ENCODE measurements around the gene UGT1A9. TPM values are rescaled to one million over a fixed set of nuclear protein-coding genes. Genes with fewer than 3 reads are reported as not detected.
"Not testable (repeated sequence)": the region's sequence is repeated elsewhere in the genome, so short reads cannot be mapped to it uniquely, and the experiment has no call there.

Gene UGT1A9
- total and polyA plus RNA-seq, 2 experiments from 2014 or later: not detected

GRCh38 chr2:233746475-233747282, 75.0 kb downstream of the UGT1A9 start:
- Histone ChIP-seq H3K4me1 (ENCODE audit: insufficient read depth) (no peaks in the 10 kb centered on the region), H2AFZ (no peak overlapping the region), H3K36me3 (ENCODE audit: low read depth) (no peaks in the 10 kb centered on the region), H3K4me2 (ENCODE audit: unreplicated experiment) (no peak overlapping the region), H3K4me3 (no peak overlapping the region), H3K9me3 (ENCODE audit: low read depth) (no peaks in the 10 kb centered on the region), H4K20me1 (ENCODE audit: insufficient read depth) (no peaks in the 10 kb centered on the region), H3K27ac (no peak overlapping the region), H3K27me3 (replicated peaks; ENCODE audit: insufficient read depth) (no peaks in the 10 kb centered on the region; the same call in 1 of the 2 replicates), H3K79me2 (ENCODE audit: insufficient read depth) (no peaks in the 10 kb centered on the region), H3K9me2 (ENCODE audit: insufficient read depth) (no peaks in the 10 kb centered on the region), H3K9ac (no peak overlapping the region), H3F3A (ENCODE audit: insufficient read depth) (no peaks in the 10 kb centered on the region)
- WGBS, 2 experiments (ENCODE audit: low coverage in 1 of 2, low lambda C conversion rate in 2 of 2, missing lambda C conversion rate in 2 of 2): 41 to 44% methylated on average over 10 of the region's 10 CpGs
- in situ Hi-C loops (cut with MboI): no loop called here
- TF ChIP-seq EZH2phosphoT487 (IDR thresholded peaks at IDR 0.05; ENCODE audit: insufficient read depth, low read depth): no peak
- TF ChIP-seq EZH2 (IDR thresholded peaks at IDR 0.05; ENCODE audit: insufficient read depth, poor library complexity, severe bottlenecking): no peak
- no peak for DNase-seq

DNA sequence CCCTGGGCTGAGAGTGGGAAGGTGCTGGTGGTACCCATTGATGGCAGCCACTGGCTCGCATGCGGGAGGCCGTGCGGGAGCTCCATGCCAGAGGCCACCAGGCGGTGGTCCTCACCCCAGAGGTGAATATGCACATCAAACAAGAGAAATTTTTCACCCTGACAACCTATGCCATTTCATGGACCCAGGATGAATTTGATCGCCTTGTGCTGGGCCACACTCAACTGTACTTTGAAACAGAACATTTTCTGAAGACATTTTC, 75.5 kb downstream of the UGT1A9 start:
- Histone ChIP-seq H3K9me3 (ENCODE audit: low read depth) (no peaks in the 10 kb centered on the region), H4K20me1 (ENCODE audit: insufficient read depth) (no peaks in the 10 kb centered on the region), H3K9ac (no peak overlapping the region), H3K4me1 (ENCODE audit: insufficient read depth) (no peaks in the 10 kb centered on the region), H3F3A (ENCODE audit: insufficient read depth) (no peaks in the 10 kb centered on the region), H3K4me2 (ENCODE audit: unreplicated experiment) (no peak overlapping the region), H3K4me3 (no peak overlapping the region), H3K36me3 (ENCODE audit: low read depth) (no peaks in the 10 kb centered on the region), H3K27ac (no peak overlapping the region), H2AFZ (no peak overlapping the region), H3K9me2 (ENCODE audit: insufficient read depth) (no peaks in the 10 kb centered on the region), H3K27me3 (replicated peaks; ENCODE audit: insufficient read depth) (no peaks in the 10 kb centered on the region; the same call in 1 of the 2 replicates), H3K79me2 (ENCODE audit: insufficient read depth) (no peaks in the 10 kb centered on the region)
- no peak for TF ChIP-seq EZH2phosphoT487 (IDR thresholded peaks at IDR 0.05; ENCODE audit: insufficient read depth, low read depth)
- no peak for TF ChIP-seq EZH2 (IDR thresholded peaks at IDR 0.05; ENCODE audit: insufficient read depth, poor library complexity, severe bottlenecking)
- in situ Hi-C loops (cut with MboI): no loop called here
- 60 to 61% methylated on average over 6 of the region's 6 CpGs for WGBS, 2 experiments (ENCODE audit: low coverage in 1 of 2, low lambda C conversion rate in 2 of 2, missing lambda C conversion rate in 2 of 2)
- no peak for DNase-seq

DNA sequence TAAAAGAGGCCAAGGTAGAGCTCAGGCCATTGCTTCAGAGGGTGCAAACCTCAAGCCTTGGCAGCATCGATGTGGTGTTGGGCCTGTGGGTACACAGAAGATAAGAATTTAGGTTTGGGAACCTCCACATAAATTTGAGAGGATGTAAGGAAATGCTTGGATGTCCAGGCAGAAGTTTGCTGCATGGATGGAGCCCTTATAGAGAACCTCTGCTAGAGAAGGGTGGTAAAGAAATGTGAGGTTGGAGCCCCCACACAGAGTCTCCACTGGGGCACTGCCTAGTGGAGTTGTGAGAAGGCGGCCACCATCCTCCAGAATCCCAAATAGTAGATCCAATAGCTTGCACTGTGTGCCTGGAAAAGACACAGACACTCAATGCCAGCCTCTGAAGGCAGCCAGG, 79.0 kb downstream of the UGT1A9 start:
- H3K27me3 ChIP-seq (replicated peaks; ENCODE audit: insufficient read depth); DNase-seq; H3K9me3 ChIP-seq (ENCODE audit: low read depth); H3K4me3 ChIP-seq; H3K36me3 ChIP-seq (ENCODE audit: low read depth); H3K4me1 ChIP-seq (ENCODE audit: insufficient read depth); H3K27ac ChIP-seq; H4K20me1 ChIP-seq (ENCODE audit: insufficient read depth); H2AFZ ChIP-seq; in situ Hi-C loops (cut with MboI); H3K4me2 ChIP-seq (ENCODE audit: unreplicated experiment); H3K79me2 ChIP-seq (ENCODE audit: insufficient read depth); H3F3A ChIP-seq (ENCODE audit: insufficient read depth); H3K9me2 ChIP-seq (ENCODE audit: insufficient read depth); H3K9ac ChIP-seq: not testable (repeated sequence)
- WGBS, 2 experiments (ENCODE audit: low coverage in 1 of 2, low lambda C conversion rate in 2 of 2, missing lambda C conversion rate in 2 of 2): 6 to 13% methylated on average over 2 of the region's 2 CpGs

DNA sequence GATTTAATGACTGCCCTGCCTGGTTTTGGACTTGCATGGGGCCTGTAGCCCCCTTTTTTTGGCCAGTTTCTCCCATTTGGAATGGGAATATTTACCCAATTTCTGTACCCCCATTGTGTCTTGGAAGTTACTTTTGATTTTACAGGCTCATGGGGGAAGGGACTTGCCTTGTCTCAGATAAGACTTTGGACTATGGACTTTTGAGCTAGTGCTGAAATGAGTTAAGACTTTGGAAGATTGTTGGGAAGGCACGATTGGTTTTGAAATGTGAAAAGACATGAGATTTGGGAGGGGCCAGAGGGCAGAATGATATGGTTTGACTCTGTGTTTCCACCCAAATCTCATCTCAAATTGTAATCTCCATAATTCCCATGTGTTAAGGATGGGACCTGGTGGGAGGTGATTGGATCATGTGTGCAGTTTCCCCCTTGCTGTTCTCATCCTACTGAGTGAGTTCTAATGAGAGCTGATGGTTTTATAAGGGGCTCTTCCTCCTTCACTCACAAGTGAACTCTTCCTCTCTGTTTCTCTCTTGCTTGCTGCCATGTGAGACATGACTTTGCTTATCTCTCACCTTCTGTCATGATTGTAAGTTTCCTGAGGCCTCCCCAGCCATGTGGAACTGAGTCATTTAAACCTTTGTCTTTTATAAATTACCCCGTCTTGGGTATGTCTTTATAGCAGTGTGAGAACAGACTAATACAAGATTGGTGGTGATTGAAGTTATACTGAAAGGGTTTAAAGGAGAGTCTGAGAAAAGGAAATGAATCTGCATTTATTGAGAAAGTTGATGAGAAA, 79.7 kb downstream of the UGT1A9 start:
- H3K4me1 ChIP-seq (ENCODE audit: insufficient read depth); H3K27me3 ChIP-seq (replicated peaks; ENCODE audit: insufficient read depth); H3K9me3 ChIP-seq (ENCODE audit: low read depth); H4K20me1 ChIP-seq (ENCODE audit: insufficient read depth); H2AFZ ChIP-seq; H3K79me2 ChIP-seq (ENCODE audit: insufficient read depth); H3K9me2 ChIP-seq (ENCODE audit: insufficient read depth); DNase-seq; H3K4me3 ChIP-seq; H3K9ac ChIP-seq; in situ Hi-C loops (cut with MboI); H3K36me3 ChIP-seq (ENCODE audit: low read depth); H3K27ac ChIP-seq; H3F3A ChIP-seq (ENCODE audit: insufficient read depth); H3K4me2 ChIP-seq (ENCODE audit: unreplicated experiment): not testable (repeated sequence)
- WGBS, 2 experiments (ENCODE audit: low coverage in 1 of 2, low lambda C conversion rate in 2 of 2, missing lambda C conversion rate in 2 of 2): 18 to 21% methylated on average over 2 of the region's 2 CpGs
